ENCODE measurements around the gene ZNF628.

Gene ZNF628

DNA sequence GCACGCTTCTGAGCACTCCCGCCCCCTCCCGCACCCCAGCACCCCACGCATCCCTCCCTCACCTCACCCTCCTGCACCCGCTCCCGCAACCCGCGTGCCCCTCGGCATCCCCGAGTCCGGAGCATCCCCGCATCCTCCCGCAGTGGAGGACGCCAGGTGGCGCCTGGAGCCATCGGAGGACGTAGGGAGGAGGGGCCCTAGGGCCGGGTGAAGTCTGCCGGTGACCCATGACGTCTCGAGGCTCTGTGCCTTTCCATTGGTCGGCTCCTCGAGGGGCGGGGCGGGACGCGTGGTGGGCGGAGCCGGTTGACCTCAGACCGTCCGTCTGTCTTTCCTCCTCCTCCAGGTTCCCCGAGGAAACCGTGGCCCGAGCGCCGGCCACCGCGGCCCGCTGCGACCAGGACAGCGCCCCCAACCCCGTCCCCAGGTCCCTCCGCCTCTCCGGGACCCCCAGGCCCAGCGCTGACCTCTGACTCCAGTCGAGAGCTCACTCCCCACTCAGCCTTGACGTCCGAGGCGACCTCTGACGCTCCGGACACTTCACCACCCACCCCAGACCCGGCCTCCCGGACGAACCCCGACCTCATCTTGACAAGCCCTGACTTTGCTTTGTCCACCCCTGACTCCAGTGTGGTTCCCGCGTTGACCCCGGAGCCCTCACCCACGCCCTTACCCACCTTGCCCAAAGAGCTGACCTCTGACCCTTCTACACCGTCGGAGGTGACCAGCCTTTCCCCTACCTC is 40.6 kb downstream of the ZNF628 start (continued):
- TF ChIP-seq, protein P1, sequence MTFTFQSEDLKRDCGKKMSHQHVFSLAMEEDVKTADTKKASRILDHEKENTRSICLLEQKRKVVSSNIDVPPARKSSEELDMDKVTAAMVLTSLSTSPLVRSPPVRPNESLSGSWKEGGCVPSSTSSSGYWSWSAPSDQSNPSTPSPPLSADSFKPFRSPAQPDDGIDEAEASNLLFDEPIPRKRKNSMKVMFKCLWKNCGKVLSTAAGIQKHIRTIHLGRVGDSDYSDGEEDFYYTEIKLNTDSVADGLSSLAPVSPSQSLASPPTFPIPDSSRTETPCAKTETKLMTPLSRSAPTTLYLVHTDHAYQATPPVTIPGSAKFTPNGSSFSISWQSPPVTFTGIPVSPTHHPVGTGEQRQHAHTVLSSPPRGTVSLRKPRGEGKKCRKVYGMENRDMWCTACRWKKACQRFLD (tag by site-specific recombination; IDR thresholded peaks at IDR 0.05) = no peak
- TF ChIP-seq ZEB2 (tag by site-specific recombination; IDR thresholded peaks at IDR 0.05) (peak; percentile 81), ZNF248 (tag by site-specific recombination; IDR thresholded peaks at IDR 0.05) (no peak), ZNF600 (tag by site-specific recombination; IDR thresholded peaks at IDR 0.05) (0 out of 2 replicates have a peak, but pooled peaks have one; percentile 27), HOXA7 (CRISPR knock-in tag; IDR thresholded peaks at IDR 0.05; ENCODE audit: borderline replicate concordance) (no peak), ZSCAN18 (tag by site-specific recombination; IDR thresholded peaks at IDR 0.05) (no peak), ZNF792 (tag by site-specific recombination; IDR thresholded peaks at IDR 0.05) (no peak), ZNF658 (tag by site-specific recombination; IDR thresholded peaks at IDR 0.05) (no peak), ZNF544 (tag by site-specific recombination; IDR thresholded peaks at IDR 0.05) (0 out of 2 replicates have a peak, but pooled peaks have one; percentile 25), ZNF580 (tag by site-specific recombination; IDR thresholded peaks at IDR 0.05) (no peak), SCRT2 (tag by site-specific recombination; IDR thresholded peaks at IDR 0.05) (no peak), OVOL3 (tag by site-specific recombination; IDR thresholded peaks at IDR 0.05) (no peak), ZSCAN5A (tag by site-specific recombination; IDR thresholded peaks at IDR 0.05) (no peak), ZNF155 (tag by site-specific recombination; IDR thresholded peaks at IDR 0.05) (no peak), ZFHX2 (tag by site-specific recombination; conservative IDR thresholded peaks at IDR 0.05) (peak; percentile 77), PRDM10 (tag by site-specific recombination; IDR thresholded peaks at IDR 0.05) (peak; percentile 66), ZNF654 (tag by site-specific recombination; IDR thresholded peaks at IDR 0.05; ENCODE audit: low read depth) (peak; percentile 58), KLF8 (tag by site-specific recombination; IDR thresholded peaks at IDR 0.05) (peak; percentile 73), RBAK (tag by site-specific recombination; IDR thresholded peaks at IDR 0.05) (no peak), ZNF629 (tag by site-specific recombination; IDR thresholded peaks at IDR 0.05) (no peak; the same call in 1 of the 2 replicates), ZNF707 (tag by site-specific recombination; IDR thresholded peaks at IDR 0.05) (no peak), ZNF423 (tag by site-specific recombination; IDR thresholded peaks at IDR 0.05) (no peak)
- TF ChIP-seq, protein P2, sequence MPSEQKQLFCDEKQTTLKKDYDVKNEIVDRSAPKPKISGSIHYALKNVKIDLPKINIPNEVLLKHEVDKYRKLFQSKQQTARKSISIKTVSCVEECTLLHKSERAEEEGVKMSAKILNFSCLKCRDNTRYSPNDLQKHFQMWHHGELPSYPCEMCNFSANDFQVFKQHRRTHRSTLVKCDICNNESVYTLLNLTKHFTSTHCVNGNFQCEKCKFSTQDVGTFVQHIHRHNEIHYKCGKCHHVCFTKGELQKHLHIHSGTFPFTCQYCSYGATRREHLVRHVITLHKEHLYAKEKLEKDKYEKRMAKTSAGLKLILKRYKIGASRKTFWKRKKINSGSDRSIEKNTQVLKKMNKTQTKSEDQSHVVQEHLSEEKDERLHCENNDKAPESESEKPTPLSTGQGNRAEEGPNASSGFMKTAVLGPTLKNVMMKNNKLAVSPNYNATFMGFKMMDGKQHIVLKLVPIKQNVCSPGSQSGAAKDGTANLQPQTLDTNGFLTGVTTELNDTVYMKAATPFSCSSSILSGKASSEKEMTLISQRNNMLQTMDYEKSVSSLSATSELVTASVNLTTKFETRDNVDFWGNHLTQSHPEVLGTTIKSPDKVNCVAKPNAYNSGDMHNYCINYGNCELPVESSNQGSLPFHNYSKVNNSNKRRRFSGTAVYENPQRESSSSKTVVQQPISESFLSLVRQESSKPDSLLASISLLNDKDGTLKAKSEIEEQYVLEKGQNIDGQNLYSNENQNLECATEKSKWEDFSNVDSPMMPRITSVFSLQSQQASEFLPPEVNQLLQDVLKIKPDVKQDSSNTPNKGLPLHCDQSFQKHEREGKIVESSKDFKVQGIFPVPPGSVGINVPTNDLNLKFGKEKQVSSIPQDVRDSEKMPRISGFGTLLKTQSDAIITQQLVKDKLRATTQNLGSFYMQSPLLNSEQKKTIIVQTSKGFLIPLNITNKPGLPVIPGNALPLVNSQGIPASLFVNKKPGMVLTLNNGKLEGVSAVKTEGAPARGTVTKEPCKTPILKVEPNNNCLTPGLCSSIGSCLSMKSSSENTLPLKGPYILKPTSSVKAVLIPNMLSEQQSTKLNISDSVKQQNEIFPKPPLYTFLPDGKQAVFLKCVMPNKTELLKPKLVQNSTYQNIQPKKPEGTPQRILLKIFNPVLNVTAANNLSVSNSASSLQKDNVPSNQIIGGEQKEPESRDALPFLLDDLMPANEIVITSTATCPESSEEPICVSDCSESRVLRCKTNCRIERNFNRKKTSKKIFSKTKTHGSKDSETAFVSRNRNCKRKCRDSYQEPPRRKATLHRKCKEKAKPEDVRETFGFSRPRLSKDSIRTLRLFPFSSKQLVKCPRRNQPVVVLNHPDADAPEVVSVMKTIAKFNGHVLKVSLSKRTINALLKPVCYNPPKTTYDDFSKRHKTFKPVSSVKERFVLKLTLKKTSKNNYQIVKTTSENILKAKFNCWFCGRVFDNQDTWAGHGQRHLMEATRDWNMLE (tag by site-specific recombination; conservative IDR thresholded peaks at IDR 0.05; ENCODE audit: low read depth) = no peak
- TF ChIP-seq, protein P3, sequence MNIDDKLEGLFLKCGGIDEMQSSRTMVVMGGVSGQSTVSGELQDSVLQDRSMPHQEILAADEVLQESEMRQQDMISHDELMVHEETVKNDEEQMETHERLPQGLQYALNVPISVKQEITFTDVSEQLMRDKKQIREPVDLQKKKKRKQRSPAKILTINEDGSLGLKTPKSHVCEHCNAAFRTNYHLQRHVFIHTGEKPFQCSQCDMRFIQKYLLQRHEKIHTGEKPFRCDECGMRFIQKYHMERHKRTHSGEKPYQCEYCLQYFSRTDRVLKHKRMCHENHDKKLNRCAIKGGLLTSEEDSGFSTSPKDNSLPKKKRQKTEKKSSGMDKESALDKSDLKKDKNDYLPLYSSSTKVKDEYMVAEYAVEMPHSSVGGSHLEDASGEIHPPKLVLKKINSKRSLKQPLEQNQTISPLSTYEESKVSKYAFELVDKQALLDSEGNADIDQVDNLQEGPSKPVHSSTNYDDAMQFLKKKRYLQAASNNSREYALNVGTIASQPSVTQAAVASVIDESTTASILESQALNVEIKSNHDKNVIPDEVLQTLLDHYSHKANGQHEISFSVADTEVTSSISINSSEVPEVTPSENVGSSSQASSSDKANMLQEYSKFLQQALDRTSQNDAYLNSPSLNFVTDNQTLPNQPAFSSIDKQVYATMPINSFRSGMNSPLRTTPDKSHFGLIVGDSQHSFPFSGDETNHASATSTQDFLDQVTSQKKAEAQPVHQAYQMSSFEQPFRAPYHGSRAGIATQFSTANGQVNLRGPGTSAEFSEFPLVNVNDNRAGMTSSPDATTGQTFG (tag by site-specific recombination; IDR thresholded peaks at IDR 0.05; ENCODE audit: borderline replicate concordance) = no peak

Measured in HEK293 (cell line).